GM19240 (cell line): Measurements from ENCODE around the gene LRRC42.

Experiments
- DNase-seq: peaks from one replicate; pipeline ENCODE4 v3.0.0; 2011; ENCODE audit warnings: low spot score; ENCODE audit not compliant: insufficient read length

Gene LRRC42

DNA sequence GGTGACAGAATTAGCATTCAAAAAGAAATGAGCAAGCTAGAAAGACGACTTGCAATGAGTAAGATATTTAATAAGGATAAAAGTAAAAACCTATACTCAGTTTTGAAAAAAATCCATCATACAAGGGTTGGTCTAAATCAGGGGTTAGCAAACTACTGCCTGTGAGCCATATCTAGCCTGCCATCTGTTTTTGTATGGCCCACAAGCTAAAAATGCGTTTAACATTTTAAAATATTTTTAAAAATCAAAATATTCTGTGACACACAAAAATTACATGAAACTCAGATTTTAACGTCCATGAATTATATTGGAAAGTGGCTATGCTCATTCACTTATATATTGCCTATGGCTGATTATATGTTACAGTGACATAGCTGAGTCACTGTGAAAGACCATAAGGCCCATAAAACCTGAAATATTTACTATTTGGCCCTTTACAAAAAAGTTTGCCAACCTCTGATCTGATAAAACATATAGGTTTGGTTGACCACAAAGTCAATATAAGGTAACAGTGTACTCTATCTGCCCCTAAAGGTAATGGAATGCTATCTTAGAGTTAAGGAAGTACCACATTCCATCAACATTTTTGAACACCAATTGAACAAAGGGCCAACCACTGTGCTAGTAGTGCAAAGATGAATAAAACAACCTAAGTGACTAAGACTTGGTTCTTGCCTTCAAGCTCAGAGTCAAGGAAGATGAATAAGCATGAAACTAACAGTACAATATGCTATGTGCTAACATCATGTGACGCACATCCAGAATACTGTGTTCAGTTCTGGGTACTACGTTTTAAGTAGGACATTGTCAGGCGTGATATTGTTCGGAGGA is 3.8 kb upstream of the LRRC42 start:
- no peak for DNase-seq

DNA sequence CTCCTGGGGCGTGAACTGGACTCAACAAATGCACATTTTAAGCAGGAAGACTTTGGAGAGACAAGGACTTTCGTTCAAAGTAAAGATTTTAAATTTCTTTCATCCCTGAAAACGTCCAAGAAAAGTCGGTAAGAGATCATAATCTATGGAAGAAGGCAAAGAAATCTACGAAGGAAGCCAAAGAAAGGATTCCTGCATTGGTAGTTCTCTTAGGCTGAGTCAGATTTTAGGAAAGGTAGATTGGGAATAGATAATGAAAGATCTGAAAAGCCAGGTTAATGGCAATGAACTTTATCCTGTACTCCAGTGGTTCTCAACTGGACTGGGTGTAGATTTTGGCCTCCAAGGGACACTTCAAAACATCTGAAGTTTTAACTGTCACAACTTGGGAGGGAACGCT is 3.1 kb upstream of the LRRC42 start:
- DNase-seq: no peak

DNA sequence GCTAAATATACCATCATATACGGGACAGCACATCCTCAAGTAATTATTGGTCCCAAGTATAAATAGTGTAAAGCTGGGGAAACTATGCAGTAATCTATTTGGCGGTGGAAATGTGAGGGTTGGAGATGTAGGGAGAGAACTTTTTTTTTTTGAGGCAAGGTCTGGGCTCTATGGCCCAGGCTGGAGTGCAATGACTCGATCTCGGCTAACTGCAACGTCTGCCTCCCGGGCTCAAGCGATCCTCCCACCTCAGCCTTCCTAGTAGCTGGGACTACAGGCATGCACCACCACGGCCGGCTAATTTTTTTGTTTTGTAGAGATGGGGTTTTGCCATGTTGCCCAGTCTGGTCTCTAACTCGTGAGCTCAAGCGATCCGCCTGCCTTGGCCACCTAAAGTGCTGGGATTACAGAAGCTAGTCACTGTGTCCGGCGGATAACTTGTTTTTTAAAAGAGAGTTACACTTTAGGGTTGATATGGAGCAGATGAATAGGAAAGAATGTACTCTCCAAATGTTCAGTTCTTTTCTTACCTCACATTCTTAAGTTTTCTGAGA is 2.6 kb upstream of the LRRC42 start:
- DNase-seq: no peak

DNA sequence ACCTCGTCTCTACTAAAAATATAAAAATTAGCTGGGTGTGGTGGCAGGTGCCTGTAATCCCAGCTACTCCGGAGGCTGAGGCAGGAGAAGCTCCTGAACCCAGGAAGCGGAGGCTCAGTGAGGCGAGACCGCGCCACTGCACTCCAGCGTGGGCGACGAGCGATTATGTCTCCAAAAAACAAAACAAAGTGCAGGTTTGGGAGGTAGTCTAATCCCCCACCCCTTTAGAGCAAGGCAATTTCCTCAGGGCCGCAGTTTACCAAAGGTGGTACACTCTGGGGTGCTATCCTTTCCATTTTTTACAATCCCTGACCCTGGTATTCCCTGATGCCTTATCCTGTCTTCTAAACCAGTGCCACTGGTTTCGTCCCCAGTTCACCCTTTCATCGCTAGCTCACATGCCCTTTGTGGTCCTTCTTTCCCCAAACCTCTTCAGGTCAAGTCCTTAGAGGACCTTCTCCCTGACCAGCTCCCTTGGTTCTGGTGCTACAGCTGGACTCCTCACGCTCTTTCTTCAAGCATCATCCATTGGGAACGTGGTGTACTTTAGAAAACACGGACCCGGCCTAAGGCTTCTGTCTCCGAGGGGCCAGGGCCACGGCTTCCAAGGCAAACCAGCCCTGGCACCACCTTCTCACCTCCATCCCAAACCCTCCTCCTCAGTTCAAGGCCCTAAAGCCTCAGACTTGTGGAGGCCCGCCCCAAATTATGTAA is 1.5 kb upstream of the LRRC42 start:
- DNase-seq: no peak

DNA sequence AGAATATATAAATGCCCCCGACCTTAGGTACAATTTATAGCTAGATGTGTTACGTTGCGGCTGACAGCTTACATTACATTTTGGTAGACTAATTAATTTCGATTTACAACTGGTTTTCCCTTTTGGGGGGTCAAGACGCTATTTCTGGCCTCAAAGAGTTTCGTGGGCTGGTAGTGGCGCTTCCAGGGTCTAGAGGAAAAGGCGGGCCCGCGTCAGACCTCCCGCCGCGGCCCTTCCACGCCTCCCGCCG is 1.0 kb upstream of the LRRC42 start:
- DNase-seq: no peak

DNA sequence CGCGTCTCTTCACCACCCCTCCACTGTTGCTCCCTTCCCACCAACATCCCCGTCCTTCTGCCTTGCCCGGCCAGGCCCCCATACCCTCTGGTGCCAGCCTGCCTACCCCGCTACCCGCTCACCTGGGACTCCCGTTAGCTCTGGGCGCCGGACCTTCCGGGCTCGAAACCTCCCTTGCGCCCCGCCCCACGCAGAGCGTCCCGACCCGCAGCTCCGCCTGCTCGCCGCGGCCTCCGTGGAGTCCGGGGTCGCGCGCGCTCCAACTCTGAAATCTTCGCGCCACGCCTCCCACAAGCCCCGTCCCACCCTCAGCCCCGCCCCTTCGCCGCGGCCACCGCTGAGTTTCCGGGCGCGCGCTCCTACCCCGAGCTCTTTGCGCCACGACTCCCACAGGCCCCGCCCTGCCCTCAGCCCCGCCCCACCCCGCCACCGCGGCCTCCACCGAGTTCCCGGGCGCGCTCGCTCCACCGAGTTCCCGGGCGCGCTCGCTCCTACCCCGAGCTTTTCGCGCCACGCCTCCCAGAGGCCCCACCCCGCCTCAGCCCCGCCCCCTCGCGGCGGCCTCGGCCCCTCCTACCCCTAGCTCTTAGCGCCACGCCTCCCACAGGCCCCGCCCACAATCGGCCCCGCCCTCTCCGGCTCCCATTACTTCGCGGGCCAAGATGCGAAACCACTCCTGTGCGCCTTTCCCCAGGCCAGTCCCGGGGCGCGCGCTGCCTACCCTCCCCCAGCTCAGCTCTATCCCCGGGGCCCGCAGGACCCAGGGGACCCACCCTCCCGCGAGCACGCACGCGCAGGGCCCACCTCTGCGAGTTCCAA is 508 bp upstream of the LRRC42 start, which contains the start of gene IFT25:
Gene IFT25 (minus strand): TSS at position 267 of the 819 bp plus-strand sequence. CDS start 5,617 bp downstream, outside the sequence.
- peak; percentile 66 for DNase-seq

DNA sequence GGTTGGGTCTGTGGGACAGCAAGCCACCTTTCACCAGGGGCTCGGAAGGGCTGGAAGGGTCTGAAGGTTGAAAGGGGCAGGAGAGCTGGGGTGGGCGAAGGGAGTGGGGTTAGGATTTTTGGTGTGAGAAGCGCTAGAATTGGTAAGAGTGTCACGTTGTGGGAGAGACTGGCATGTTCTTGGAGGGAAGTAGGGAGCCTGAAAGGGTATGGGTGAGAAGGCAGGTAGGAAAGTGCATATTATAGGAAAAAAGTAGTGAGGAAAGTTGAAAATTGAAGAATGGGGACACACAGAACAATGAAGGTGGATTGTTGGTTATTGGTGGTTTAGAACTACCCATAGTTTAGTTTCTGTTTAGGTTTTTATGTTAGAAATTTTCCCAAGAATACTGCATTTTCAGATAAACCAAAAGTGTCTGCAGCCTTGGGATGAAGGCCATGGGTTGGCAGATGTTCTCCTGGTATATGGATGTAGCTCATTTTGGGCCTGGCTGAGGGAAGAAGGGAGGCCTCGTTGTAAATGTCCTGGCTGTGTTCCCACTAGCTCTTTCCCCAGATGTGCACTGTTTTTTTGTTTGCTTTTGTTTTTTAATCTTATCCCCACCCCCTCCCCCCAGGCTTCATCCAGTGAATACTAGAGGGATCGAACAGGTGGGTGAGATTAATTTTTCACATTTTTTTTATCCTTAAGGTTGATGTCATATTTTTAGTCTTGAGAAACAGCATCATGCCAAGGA is 1.2 kb downstream of the LRRC42 start:
- no peak for DNase-seq

DNA sequence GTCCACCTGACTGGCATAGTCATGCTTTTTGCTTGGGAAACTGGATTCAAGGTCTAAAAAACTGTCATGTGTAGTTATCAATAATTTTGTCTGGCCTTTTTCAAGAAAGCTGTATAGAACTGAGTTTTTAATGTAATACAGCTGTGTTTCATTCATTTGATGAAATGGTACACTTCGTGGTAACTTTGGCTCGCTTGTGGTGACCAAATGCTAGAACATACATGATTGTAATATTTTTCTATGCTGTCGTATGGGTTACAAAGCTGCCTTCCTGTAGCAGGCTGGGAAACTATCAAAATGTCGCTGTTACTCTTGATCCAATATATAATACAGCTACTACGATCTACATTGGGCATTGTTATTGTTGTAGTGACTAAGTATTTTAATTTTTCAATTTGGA is 2.1 kb downstream of the LRRC42 start:
- DNase-seq: no peak

DNA sequence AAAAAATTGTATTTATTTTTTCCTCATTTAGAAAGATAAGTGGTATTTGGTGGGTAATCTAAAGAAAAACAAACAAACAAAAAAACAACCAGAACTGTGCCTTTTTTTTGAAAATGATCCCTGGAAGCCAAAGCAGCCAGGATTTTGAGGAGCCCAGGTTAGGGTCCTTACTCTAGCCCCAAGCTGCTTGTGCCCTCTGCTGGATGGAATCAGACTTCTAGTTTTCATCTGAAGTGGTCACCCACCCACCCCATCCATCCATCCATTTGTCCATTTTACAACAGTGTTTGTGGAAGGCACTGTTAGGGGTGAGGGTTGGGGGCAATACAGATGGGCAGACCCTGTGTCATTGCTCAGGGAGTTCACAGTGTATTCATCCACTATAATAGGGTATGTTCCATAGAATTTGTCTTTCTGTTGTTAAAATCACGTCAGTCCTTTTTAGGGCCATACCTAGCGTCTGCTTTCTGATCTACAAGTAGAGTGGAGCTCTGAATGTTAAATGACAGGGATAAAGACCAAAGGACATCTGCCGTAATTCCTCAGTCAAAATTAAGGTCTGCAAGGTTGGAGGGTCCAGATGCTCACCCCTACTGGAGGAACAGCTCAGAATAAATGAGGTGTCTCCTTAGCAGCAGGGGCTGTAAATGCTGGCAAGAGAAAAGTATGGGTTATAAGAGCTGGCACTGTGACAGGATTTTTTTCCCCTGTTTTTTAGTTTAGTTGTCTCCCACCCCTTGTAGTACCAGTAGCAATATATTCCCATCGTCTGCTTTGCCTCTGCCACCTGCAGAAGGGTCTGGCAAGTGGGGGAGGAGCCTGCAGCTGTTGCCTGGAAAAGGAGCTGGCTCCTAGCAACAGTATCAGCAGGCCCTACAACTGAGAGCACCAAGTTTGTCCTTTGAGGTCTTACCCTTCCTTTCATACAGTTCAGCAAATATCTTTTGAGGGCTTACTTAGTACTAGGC is 3.2 kb downstream of the LRRC42 start:
- no peak for DNase-seq

DNA sequence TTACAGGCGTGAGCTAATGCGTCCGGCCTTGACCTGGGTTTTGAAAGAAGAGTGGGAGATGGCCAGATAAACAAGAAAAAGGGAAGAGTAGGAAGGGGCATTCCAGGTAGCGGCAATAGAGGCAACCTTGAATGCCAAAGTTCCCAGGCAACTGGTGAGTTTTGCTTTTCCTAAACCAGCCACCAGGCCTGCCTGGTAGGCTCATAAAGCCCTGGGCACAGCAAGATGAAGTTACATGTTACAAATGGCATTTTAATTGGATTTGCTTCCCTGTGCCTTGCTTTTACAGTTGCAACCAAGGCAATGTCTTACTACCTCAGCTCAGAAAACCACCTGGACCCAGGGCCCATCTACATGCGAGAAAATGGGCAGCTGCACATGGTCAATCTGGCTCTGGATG is 5.5 kb downstream of the LRRC42 start:
- no peak for DNase-seq

DNA sequence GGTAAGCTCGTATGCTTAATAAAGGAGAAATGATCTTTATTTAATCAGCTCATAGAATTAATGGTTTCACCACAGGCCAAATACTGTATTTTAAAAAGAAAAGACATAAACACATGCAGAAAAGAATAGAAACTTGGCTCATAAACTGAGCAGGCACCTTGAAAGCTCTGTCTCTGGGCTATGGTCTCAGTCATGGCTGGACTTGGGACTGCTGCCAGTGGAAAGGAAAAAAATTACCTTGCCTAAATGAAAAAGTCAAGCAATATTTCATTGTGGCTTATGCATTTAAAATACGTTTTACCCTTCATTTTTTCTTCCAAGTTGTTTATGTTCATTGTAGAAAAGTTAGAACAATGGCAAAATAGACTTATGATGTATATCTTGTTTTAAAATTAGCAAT is 8.0 kb downstream of the LRRC42 start:
- no peak for DNase-seq

DNA sequence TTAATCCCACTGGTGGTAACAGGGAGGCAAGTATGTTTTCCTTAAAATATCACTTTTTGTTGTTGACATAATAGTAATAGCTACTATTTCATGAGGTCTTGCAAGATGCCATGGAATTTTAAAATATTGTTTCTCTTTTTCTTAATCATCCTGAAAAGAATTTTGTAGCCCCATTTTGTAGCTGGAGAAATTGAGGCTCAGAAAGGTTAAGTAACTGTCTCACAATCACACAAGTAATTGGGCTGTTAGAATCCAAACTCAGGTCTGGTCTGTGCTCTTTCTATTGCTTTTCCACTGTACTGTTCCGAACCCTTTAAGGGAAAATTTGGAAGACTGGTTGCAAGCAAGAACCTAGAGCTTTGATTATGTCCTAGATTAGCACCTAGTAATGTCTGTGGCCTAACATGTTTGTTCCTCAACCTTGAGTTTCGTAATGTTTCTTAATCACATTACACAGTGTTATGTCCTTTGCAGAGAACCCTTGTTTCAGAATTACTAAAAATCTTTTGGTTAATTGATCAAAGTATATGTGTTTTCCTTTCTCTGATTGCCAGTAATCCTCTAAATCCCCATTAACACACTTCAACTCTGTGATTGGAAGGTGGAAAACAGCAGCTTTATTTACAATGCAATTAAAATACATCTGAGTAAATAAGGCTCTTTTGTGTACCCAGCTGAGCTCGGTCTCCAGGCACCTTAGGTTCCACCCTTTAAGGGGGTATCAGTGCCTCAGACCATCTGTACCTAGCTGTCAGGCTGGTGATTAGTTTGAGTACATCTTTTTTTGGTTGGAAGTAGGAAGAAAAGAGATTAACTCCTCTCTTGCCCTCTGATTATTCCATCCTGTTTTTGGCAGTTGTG is 10.4 kb downstream of the LRRC42 start:
- DNase-seq: no peak

DNA sequence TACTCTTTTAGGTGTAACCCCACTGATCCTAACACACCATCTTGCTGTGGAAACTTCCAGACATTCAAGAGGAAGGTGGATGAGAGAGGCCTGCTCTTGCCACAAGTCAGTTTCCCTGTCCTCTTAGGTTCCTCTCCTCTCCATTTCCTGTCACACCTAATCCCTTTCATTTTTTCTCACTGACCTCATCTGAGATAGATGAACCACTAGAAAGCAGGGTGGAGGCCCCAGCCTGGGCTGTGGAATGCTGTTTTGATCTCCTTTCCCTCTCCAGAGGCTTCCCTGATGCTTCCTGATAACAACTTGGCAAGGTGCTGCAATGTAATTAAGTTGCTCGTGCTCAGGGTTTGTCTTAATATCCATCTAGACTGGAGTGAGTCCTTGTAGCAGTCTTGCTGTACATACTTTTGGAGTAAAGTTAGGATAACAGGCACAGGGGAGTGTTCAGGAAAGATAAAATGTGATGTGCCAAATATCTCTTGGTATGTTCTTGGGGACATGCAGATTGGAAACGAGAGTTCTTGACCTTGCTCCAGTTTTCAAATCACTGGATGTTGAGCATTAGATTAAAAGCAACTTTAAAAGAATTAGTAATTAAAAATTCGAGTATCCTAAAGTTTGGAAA is 11.2 kb downstream of the LRRC42 start:
- no peak for DNase-seq

DNA sequence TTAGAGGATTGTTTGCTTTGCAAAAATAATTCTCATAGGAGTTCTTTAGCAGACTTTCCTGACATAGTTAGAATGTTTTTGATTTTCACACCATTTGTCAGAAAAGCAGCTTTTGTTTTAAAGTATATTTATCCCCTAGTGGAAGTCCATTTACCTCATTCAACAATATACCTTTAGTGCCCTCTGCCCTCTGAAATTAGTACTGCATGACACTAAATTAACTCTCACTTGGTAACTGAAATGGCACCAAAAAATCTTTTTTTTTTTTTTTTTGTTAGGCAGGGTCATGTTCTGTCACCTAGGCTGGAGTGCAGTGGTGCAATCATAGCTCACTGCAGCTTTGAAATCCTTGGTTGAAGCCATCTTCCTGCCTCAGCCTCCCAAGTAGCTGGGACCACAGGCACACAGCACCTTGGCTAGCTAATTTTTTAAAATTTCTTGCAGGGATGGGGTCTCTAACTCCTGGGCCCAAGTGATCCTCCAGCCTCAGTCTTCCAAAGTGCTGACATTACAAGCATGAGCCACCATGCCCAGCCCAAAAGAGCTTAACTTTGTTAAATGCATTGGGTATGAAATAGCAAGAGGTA is 13.6 kb downstream of the LRRC42 start:
- DNase-seq: no peak

DNA sequence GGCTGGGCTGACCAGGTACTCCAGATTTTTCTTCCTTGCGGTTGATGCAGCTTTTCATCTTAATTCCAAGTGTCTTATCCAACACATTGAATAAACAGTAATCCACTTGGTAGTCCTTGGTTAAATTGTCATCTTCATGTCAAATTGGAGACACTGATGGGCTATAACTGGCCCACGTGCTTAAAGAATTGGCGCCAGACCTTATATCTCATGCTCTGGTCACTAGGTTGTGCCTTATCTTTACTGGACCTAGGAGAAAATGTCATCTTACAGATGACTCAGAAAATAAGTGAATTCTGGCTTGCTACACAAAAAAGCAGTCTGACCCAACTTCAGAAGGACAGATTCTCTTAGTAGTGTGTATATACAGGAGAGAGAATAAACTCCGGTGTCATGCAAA is 16.2 kb downstream of the LRRC42 start:
- DNase-seq: no peak

DNA sequence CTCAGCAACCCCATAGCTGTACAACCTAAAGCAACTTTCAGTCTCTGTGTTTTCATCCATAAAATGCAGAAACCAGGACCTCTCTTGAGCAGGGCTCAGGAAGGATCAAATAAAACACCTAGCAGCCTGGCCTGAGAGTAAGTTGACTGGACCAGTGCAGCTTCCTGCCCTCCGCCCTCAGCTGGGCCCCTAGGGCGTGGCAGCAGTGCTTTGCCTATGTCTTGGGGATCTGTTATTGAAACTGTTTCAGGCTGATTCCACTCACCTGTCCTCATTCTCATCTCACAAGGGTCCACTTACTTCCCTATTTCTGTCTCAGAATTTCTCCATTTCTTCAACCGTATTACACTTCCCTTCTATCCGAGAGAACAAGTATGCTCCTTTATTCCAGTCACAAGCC is 17.3 kb downstream of the LRRC42 start:
- no peak for DNase-seq

DNA sequence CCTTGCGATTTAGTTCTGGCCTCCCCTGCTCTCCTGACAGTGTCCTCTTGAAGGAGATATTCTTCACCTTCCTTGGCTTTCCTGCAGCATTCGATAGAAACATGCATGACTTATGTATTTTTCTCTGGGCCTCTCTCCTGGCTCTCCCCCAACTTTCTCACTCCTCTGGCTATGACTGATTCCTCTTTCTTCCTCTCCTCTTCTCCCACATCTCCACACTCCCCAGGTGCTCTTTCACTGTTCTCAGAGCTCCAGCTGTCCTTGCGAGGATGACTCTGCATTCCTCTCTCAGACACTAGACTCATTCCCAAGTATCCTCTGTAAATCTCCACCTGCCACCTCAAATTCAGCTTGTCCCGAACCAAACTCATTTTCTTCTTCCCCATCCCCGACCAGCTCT is 18.0 kb downstream of the LRRC42 start:
- no peak for DNase-seq

DNA sequence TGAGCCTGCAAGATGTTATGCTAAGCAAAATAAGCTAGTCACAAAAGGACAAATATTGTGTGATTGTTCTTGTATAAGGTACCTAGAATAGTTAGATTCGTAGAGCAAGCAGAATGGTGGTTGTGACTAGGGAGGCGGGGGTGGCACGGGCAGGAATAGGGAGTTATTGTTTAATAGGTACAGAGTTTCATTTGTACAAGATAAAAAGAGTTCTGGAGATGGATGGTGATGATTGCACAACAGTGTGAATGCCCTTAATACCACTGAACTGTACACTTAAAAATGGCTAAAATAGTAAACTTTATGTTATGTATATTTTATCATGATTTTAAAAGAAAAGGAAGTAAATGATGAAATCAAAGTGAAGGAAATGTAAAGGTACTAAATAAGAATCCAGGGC is 20.6 kb downstream of the LRRC42 start:
- DNase-seq: no peak
